T47D (cell line): ENCODE results near the gene SP110.
"Not testable (repeated sequence)": the region's sequence is repeated elsewhere in the genome, so short reads cannot be mapped to it uniquely, and the experiment has no call there.

Experiments
- DNase-seq, 2 experiments: peaks; one replicate each; pipeline versions ENCODE4 v3.0.0 to v3.0.0-alpha.2; 2011 to 2012; ENCODE audit warnings: low read depth in 1 of 2, low spot score in 1 of 2
- JUND ChIP-seq: IDR thresholded peaks from 2 replicates; pipeline ENCODE4 v1.6.1; 2012; ENCODE audit warnings: low read depth
- in situ Hi-C: cut with HindIII; loops from 2 replicates; pipeline ENCODE4 v1.10.0; 2016; ENCODE audit warnings: low sequenced_read_pairs, low pct_unique_long_range_greater_than_20kb

SP110 gene

GRCh38 chr2:230219419-230220331 is at the start of gene SP110:
TSS of gene SP110 (minus strand) at chr2:230219984. CDS start at chr2:230216927, 3,057 bp downstream.
- in situ Hi-C loops: no loop called here
- DNase-seq: peak; percentile 43 to 95
- TF ChIP-seq JUND: no peak

- in situ Hi-C loops: no loop called here
- no peak for TF ChIP-seq JUND
- no peak for DNase-seq
Measured at GRCh38 chr2:230268606-230269243, 48.9 kb upstream of the SP110 start.

- DNase-seq: no peak
- no peak for TF ChIP-seq JUND
- in situ Hi-C loops: no loop called here
Measured at GRCh38 chr2:230267556-230267955, 47.8 kb upstream of the SP110 start.

- TF ChIP-seq JUND: no peak
- no peak for DNase-seq
- in situ Hi-C loops: no loop called here
Measured at GRCh38 chr2:230267059-230267458, 47.3 kb upstream of the SP110 start.

GRCh38 chr2:230266638-230267037 is 46.9 kb upstream of the SP110 start:
- no peak for TF ChIP-seq JUND
- no peak for DNase-seq
- in situ Hi-C loops: no loop called here

GRCh38 chr2:230264945-230265344 is 45.2 kb upstream of the SP110 start:
- in situ Hi-C loops: not testable (repeated sequence)
- peak in 1 of 2 experiments; percentile 36 for DNase-seq

- in situ Hi-C loops: no loop called here
- no peak for TF ChIP-seq JUND
- DNase-seq: no peak
Measured at GRCh38 chr2:230262246-230262645, 42.5 kb upstream of the SP110 start.

GRCh38 chr2:230258483-230258882 is 38.7 kb upstream of the SP110 start:
- TF ChIP-seq JUND: no peak
- no peak for DNase-seq
- in situ Hi-C loops: no loop called here

- no peak for TF ChIP-seq JUND
- in situ Hi-C loops: no loop called here
- DNase-seq: no peak
Measured at GRCh38 chr2:230256733-230257332, 37.0 kb upstream of the SP110 start.

- in situ Hi-C loops: no loop called here
- no peak for DNase-seq
- TF ChIP-seq JUND: no peak
Measured at GRCh38 chr2:230254152-230254881, 34.5 kb upstream of the SP110 start.

GRCh38 chr2:230250231-230250630 is 30.4 kb upstream of the SP110 start:
- no peak for TF ChIP-seq JUND
- DNase-seq: no peak
- in situ Hi-C loops: no loop called here

GRCh38 chr2:230246206-230246605 is 26.4 kb upstream of the SP110 start:
- no peak for TF ChIP-seq JUND
- in situ Hi-C loops: no loop called here
- DNase-seq: no peak

- DNase-seq: no peak
- in situ Hi-C loops: no loop called here
- no peak for TF ChIP-seq JUND
Measured at GRCh38 chr2:230244211-230244610, 24.4 kb upstream of the SP110 start.
